CD8-positive, alpha-beta memory T cell (primary cell): ENCODE data around the gene OCA2. TPM values are rescaled to one million over a fixed set of nuclear protein-coding genes. Genes with fewer than 3 reads are reported as not detected.

ENCODE experiments used
- CTCF ChIA-PET: fragments of 350-600 bp; sonication (Branson Sonifier 250); formaldehyde crosslinking; loops from one replicate; lab custom pipeline; 2021; ENCODE audit warnings: antibody characterized with exemption; lab: Charles Lee
- POLR2A ChIA-PET: fragments of 350-600 bp; sonication (Branson Sonifier 250); formaldehyde crosslinking; loops from one replicate; lab custom pipeline; 2021; ENCODE audit warnings: antibody characterized with exemption; lab: Charles Lee
- DNase-seq, 5 donors: peaks; one replicate each; pipeline versions ENCODE4 v3.0.0 to v3.0.0-alpha.2; 2020 to 2022; ENCODE audit warnings: mixed read lengths in 1 of 5
- H3K27ac ChIP-seq: one replicate; pipeline ENCODE4 v1.7.0; 2013; ENCODE audit warnings: low read depth, mild to moderate bottlenecking, low read length, moderate library complexity
- H3K27me3 ChIP-seq: 2 replicates; pipeline ENCODE4 v1.7.0; 2013; ENCODE audit warnings: low read length, mild to moderate bottlenecking; ENCODE audit not compliant: insufficient read depth, poor library complexity, severe bottlenecking
- H3K36me3 ChIP-seq: 2 replicates; pipeline ENCODE4 v1.7.0; 2013; ENCODE audit warnings: mild to moderate bottlenecking, low read length, moderate library complexity; ENCODE audit not compliant: insufficient read depth
- H3K4me1 ChIP-seq: 2 replicates; pipeline ENCODE4 v1.7.0; 2013; ENCODE audit warnings: mild to moderate bottlenecking, low read length, moderate library complexity; ENCODE audit not compliant: insufficient read depth
- H3K4me3 ChIP-seq: 2 replicates; pipeline ENCODE4 v1.7.0; 2013; ENCODE audit warnings: mild to moderate bottlenecking, low read length
- H3K9me3 ChIP-seq: 2 replicates; pipeline ENCODE4 v1.7.0; 2013; ENCODE audit warnings: mild to moderate bottlenecking, low read length
- H3K27ac Mint-ChIP-seq, 8 donors: one replicate each; pipeline ENCODE4 v1.8.0; 2020 to 2021; ENCODE audit warnings: mixed read lengths in 8 of 8, mild to moderate bottlenecking in 6 of 8, inconsistent platforms in 3 of 8, moderate library complexity in 3 of 8
- H3K27me3 Mint-ChIP-seq, 2 donors: one replicate each; pipeline ENCODE4 v1.8.0; 2020 to 2021; ENCODE audit warnings: mixed read lengths in 2 of 2, mild to moderate bottlenecking in 1 of 2, moderate library complexity in 1 of 2
- H3K36me3 Mint-ChIP-seq, 3 donors: one replicate each; pipeline ENCODE4 v1.8.0; 2020 to 2021; ENCODE audit warnings: mixed read lengths in 3 of 3, inconsistent platforms in 1 of 3, mild to moderate bottlenecking in 1 of 3
- H3K4me1 Mint-ChIP-seq, 3 donors: one replicate each; pipeline ENCODE4 v1.8.0; 2020 to 2021; ENCODE audit warnings: mixed read lengths in 3 of 3, inconsistent platforms in 1 of 3, mild to moderate bottlenecking in 1 of 3
- H3K4me3 Mint-ChIP-seq, 7 donors: one replicate each; pipeline ENCODE4 v1.8.0; 2020 to 2021; ENCODE audit warnings: mixed read lengths in 7 of 7, mild to moderate bottlenecking in 6 of 7, moderate library complexity in 4 of 7, inconsistent platforms in 2 of 7
- H3K9me3 Mint-ChIP-seq, 5 donors: one replicate each; pipeline ENCODE4 v1.8.0; 2020 to 2022; ENCODE audit warnings: mixed read lengths in 5 of 5, mild to moderate bottlenecking in 3 of 5, moderate library complexity in 2 of 5, inconsistent platforms in 1 of 5
- polyA plus RNA-seq: library from polyadenylated mRNA; unstranded; fragments of 300-500 nt; fragmentation: Illumina TruSeq; gene quantifications from one replicate; pipeline ENCODE4 v1.2.3, GENCODE V29; 2021
- total RNA-seq, 2 experiments: library from RNA; stranded (reverse); gene quantifications; one replicate each; pipeline ENCODE4 v1.2.3, GENCODE V29; 2021

OCA2 gene
- total and polyA plus RNA-seq, 3 experiments from 2014 or later: not detected

- Mint-ChIP-seq H3K4me1 (no peaks in the 10 kb centered on the region), H3K4me3 (no peak overlapping the region), H3K27me3 (peaks cover 5% of the 10 kb centered on the region in 2 donors), H3K9me3 (no peaks in the 10 kb centered on the region), H3K36me3 (peaks cover 0 to 2% (median 0%) of the 10 kb centered on the region in 3 donors), H3K27ac (no peak overlapping the region)
- H3K36me3 ChIP-seq: no peaks in the 10 kb centered on the region
- no peak overlapping the region for H3K4me3 ChIP-seq
- no peak for DNase-seq
- H3K27ac ChIP-seq: no peak overlapping the region
- POLR2A ChIA-PET: no interaction called here
- H3K27me3 ChIP-seq: no peaks in the 10 kb centered on the region
- CTCF ChIA-PET: no interaction called here
- no peaks in the 10 kb centered on the region for H3K9me3 ChIP-seq
- H3K4me1 ChIP-seq: no peaks in the 10 kb centered on the region
Measured at GRCh38 chr15:28030801-28031200, 68.3 kb downstream of the OCA2 start.

GRCh38 chr15:28027714-28028076, 71.4 kb downstream of the OCA2 start:
- Mint-ChIP-seq H3K27ac (no peak overlapping the region), H3K4me1 (no peaks in the 10 kb centered on the region), H3K36me3 (peaks cover 0 to 2% (median 0%) of the 10 kb centered on the region in 3 donors), H3K4me3 (no peak overlapping the region), H3K27me3 (peaks cover 5 to 8% of the 10 kb centered on the region in 2 donors), H3K9me3 (peaks cover 0 to 2% (median 0%) of the 10 kb centered on the region in 5 donors)
- POLR2A ChIA-PET: no interaction called here
- CTCF ChIA-PET: no interaction called here
- no peaks in the 10 kb centered on the region for H3K9me3 ChIP-seq
- H3K4me1 ChIP-seq: no peaks in the 10 kb centered on the region
- no peaks in the 10 kb centered on the region for H3K36me3 ChIP-seq
- no peaks in the 10 kb centered on the region for H3K27me3 ChIP-seq
- DNase-seq: no peak
- H3K4me3 ChIP-seq: no peak overlapping the region
- H3K27ac ChIP-seq: no peak overlapping the region

GRCh38 chr15:28026764-28027713, 72.1 kb downstream of the OCA2 start:
- Mint-ChIP-seq H3K36me3 (peaks cover 0 to 2% (median 0%) of the 10 kb centered on the region in 3 donors), H3K4me1 (no peaks in the 10 kb centered on the region), H3K9me3 (peaks cover 0 to 2% (median 0%) of the 10 kb centered on the region in 5 donors), H3K27me3 (peaks cover 2 to 8% of the 10 kb centered on the region in 2 donors), H3K4me3 (no peak overlapping the region), H3K27ac (no peak overlapping the region)
- Histone ChIP-seq H3K4me1 (no peaks in the 10 kb centered on the region), H3K27me3 (no peaks in the 10 kb centered on the region), H3K27ac (no peak overlapping the region), H3K36me3 (no peaks in the 10 kb centered on the region), H3K9me3 (no peaks in the 10 kb centered on the region), H3K4me3 (no peak overlapping the region)
- ChIA-PET CTCF (no interaction called here), POLR2A (no interaction called here)
- no peak for DNase-seq

- no peak overlapping the region for H3K4me3 Mint-ChIP-seq
- ChIA-PET CTCF (interaction anchor here (1.0 kb wide), 1 partner anchor 10 kb away, joined by 3 read pairs; no protein-coding TSS in a partner anchor), POLR2A (no interaction called here)
- H3K4me1 Mint-ChIP-seq: no peaks in the 10 kb centered on the region
- no peak overlapping the region for H3K27ac ChIP-seq
- no peaks in the 10 kb centered on the region for H3K4me1 ChIP-seq
- H3K4me3 ChIP-seq: no peak overlapping the region
- H3K36me3 Mint-ChIP-seq: peaks cover 0 to 2% (median 0%) of the 10 kb centered on the region in 3 donors
- no peaks in the 10 kb centered on the region for H3K9me3 ChIP-seq
- H3K27me3 ChIP-seq: no peaks in the 10 kb centered on the region
- H3K27ac Mint-ChIP-seq: no peak overlapping the region
- H3K27me3 Mint-ChIP-seq: peaks cover 0 to 8% of the 10 kb centered on the region in 2 donors
- H3K36me3 ChIP-seq: no peaks in the 10 kb centered on the region
- H3K9me3 Mint-ChIP-seq: peaks cover 0 to 2% (median 0%) of the 10 kb centered on the region in 5 donors
- DNase-seq: no peak
Measured at GRCh38 chr15:28026221-28026620, 72.9 kb downstream of the OCA2 start.

GRCh38 chr15:28025413-28025812, 73.7 kb downstream of the OCA2 start:
- Mint-ChIP-seq H3K27me3 (peaks cover 0 to 8% of the 10 kb centered on the region in 2 donors), H3K36me3 (peaks cover 0 to 2% (median 0%) of the 10 kb centered on the region in 3 donors), H3K4me3 (no peak overlapping the region), H3K4me1 (no peaks in the 10 kb centered on the region), H3K9me3 (peaks cover 0 to 2% (median 0%) of the 10 kb centered on the region in 5 donors), H3K27ac (peak overlapping the region in 2 of 8 donors; percentile 61 to 76)
- H3K27me3 ChIP-seq: no peaks in the 10 kb centered on the region
- no peak overlapping the region for H3K4me3 ChIP-seq
- no peaks in the 10 kb centered on the region for H3K36me3 ChIP-seq
- CTCF ChIA-PET: interaction anchor here (1.0 kb wide), 1 partner anchor 10 kb away, joined by 3 read pairs; no protein-coding TSS in a partner anchor
- H3K4me1 ChIP-seq: no peaks in the 10 kb centered on the region
- no peaks in the 10 kb centered on the region for H3K9me3 ChIP-seq
- H3K27ac ChIP-seq: no peak overlapping the region
- POLR2A ChIA-PET: no interaction called here
- no peak for DNase-seq

GRCh38 chr15:28024889-28025250, 74.2 kb downstream of the OCA2 start:
- H3K9me3 ChIP-seq: no peaks in the 10 kb centered on the region
- no peak for DNase-seq
- ChIA-PET CTCF (no interaction called here), POLR2A (no interaction called here)
- no peaks in the 10 kb centered on the region for H3K4me1 Mint-ChIP-seq
- no peaks in the 10 kb centered on the region for H3K36me3 ChIP-seq
- H3K4me3 Mint-ChIP-seq: no peak overlapping the region
- no peaks in the 10 kb centered on the region for H3K36me3 Mint-ChIP-seq
- H3K4me3 ChIP-seq: no peak overlapping the region
- H3K27ac ChIP-seq: no peak overlapping the region
- no peaks in the 10 kb centered on the region for H3K4me1 ChIP-seq
- H3K27ac Mint-ChIP-seq: no peak overlapping the region
- H3K27me3 Mint-ChIP-seq: peaks cover 0 to 5% of the 10 kb centered on the region in 2 donors
- H3K27me3 ChIP-seq: no peaks in the 10 kb centered on the region
- peaks cover 0 to 2% (median 0%) of the 10 kb centered on the region in 5 donors for H3K9me3 Mint-ChIP-seq

- Histone ChIP-seq H3K4me1 (no peaks in the 10 kb centered on the region), H3K4me3 (no peak overlapping the region), H3K27ac (no peak overlapping the region), H3K36me3 (no peaks in the 10 kb centered on the region), H3K9me3 (no peaks in the 10 kb centered on the region), H3K27me3 (no peaks in the 10 kb centered on the region)
- H3K36me3 Mint-ChIP-seq: no peaks in the 10 kb centered on the region
- H3K27ac Mint-ChIP-seq: no peak overlapping the region
- no peak for DNase-seq
- ChIA-PET CTCF (no interaction called here), POLR2A (no interaction called here)
- peaks cover 0 to 3% of the 10 kb centered on the region in 2 donors for H3K27me3 Mint-ChIP-seq
- no peaks in the 10 kb centered on the region for H3K4me1 Mint-ChIP-seq
- H3K4me3 Mint-ChIP-seq: no peak overlapping the region
- peaks cover 0 to 2% (median 0%) of the 10 kb centered on the region in 5 donors for H3K9me3 Mint-ChIP-seq
Measured at GRCh38 chr15:28023933-28024888, 74.9 kb downstream of the OCA2 start.
